ENCODE data around the gene NAGS.
"Not testable (repeated sequence)": the region's sequence is repeated elsewhere in the genome, so short reads cannot be mapped to it uniquely, and the experiment has no call there.

Gene NAGS

DNA sequence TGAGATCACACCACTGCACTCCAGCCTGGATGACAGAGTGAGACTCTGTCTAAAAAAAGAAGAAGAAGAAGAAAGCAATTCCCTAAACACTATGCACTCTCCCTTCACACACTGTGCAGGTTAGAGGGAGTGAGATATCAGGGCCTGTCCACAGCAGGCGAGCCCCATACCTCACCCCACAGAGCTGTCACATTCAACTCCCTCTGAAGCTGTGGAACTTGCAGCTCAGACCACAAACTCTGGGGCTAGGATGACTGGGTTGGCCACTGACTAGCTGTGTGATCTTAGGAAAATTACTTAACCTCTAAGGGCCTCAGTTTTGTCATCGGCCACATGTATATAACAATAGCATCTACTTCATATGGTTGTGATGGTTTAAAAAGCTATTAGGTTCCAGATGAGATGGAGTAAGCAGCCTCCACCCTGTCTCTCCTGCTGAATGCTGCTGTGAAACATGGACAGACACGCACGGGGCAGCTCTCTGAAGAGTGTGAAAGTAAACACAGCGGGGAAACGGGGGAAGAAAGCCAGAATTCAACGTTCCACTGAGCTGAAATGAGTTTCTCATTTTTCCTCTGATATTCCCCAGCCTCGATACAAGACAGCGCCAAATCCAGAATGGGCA, 37.1 kb upstream of the NAGS start:
- H3K4me3 ChIP-seq (ENCODE audit: low read depth, low read length) = no peak overlapping the region
- TF ChIP-seq, protein P1, sequence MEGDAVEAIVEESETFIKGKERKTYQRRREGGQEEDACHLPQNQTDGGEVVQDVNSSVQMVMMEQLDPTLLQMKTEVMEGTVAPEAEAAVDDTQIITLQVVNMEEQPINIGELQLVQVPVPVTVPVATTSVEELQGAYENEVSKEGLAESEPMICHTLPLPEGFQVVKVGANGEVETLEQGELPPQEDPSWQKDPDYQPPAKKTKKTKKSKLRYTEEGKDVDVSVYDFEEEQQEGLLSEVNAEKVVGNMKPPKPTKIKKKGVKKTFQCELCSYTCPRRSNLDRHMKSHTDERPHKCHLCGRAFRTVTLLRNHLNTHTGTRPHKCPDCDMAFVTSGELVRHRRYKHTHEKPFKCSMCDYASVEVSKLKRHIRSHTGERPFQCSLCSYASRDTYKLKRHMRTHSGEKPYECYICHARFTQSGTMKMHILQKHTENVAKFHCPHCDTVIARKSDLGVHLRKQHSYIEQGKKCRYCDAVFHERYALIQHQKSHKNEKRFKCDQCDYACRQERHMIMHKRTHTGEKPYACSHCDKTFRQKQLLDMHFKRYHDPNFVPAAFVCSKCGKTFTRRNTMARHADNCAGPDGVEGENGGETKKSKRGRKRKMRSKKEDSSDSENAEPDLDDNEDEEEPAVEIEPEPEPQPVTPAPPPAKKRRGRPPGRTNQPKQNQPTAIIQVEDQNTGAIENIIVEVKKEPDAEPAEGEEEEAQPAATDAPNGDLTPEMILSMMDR (IDR thresholded peaks at IDR 0.05; ENCODE audit: control insufficient read depth, extremely low read depth, insufficient read depth) = no peak
- DNase-seq (ENCODE audit: low read depth) = no peak

DNA sequence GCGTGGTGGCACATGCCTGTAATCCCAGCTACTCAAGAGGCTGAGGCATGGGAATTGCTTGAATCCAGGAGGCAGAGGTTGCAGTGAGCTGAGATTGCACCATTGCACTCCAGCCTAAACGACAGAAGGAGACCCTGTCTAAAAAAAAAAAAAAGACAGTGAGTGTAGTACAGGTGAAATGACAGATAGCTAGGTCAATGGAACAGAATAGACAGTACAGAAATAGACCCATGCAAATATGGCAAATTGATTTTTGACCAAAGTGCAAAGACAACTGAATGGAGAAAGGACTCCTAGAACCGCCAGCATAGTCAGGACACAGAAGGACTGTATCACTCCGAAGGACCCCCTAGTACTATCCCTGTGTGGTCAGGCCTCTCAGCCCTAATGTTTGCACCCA, 34.1 kb upstream of the NAGS start:
- no peak overlapping the region for H3K4me3 ChIP-seq (ENCODE audit: low read depth, low read length)
- DNase-seq (ENCODE audit: low read depth) = no peak
- TF ChIP-seq, protein P1 (IDR thresholded peaks at IDR 0.05; ENCODE audit: control insufficient read depth, extremely low read depth, insufficient read depth) = no peak

DNA sequence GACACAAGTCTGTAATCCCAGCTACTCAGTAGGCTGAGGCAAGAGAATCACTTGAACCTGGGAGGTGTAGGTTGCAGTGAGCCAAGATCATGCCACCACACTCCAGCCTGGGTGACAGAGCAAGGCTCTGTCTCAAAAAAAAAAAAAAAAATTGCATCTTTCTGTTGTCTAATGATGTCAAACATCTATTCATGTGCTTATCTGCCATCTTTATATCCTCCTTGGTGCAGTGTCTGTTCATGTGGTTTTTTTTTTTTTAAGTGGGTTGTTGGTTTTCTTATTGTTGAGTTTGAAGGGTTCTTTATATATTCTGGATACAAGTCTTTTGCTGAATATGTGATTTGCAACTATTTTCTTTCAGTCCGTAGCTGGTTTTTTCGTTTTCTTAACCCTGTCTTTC, 33.0 kb upstream of the NAGS start:
- not testable (repeated sequence) for DNase-seq (ENCODE audit: low read depth); H3K4me3 ChIP-seq (ENCODE audit: low read depth, low read length)

DNA sequence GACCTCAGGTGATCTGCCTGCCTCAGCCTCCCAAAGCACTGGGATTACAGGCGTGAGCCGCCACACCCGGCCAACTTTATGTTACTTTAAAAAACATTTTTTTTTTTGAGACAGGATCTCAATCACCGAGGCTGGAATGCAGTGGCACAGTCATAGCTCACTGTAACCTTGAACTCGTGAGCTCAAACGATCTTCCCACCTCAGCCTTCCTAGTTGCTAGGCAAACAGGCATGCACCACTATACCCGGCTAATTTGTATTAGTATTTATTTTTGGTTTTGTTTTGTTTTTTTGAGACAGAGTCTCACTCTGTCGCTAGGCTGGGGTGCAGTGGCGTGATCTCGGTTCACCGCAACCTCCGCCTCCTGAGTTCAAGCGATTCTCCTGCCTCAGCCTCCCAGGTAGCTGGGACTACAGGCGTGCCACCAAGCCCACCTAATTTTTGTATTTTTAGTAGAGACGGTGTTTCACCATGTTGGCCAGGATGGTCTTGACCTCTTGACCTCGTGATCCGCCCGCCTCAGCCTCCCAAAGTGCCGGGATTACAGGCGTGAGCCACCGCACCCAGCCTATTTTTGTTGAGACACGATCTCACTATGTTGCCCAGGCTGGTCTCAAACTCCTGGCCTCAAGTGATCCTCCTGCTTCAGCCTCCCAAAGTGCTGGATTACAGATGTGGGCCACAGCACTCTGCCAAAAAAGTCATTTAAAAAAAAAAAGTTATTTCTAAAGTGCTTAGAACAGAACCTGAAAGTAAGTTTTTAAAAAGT, 31.8 kb upstream of the NAGS start:
- H3K4me3 ChIP-seq (ENCODE audit: low read depth, low read length); DNase-seq (ENCODE audit: low read depth): not testable (repeated sequence)

DNA sequence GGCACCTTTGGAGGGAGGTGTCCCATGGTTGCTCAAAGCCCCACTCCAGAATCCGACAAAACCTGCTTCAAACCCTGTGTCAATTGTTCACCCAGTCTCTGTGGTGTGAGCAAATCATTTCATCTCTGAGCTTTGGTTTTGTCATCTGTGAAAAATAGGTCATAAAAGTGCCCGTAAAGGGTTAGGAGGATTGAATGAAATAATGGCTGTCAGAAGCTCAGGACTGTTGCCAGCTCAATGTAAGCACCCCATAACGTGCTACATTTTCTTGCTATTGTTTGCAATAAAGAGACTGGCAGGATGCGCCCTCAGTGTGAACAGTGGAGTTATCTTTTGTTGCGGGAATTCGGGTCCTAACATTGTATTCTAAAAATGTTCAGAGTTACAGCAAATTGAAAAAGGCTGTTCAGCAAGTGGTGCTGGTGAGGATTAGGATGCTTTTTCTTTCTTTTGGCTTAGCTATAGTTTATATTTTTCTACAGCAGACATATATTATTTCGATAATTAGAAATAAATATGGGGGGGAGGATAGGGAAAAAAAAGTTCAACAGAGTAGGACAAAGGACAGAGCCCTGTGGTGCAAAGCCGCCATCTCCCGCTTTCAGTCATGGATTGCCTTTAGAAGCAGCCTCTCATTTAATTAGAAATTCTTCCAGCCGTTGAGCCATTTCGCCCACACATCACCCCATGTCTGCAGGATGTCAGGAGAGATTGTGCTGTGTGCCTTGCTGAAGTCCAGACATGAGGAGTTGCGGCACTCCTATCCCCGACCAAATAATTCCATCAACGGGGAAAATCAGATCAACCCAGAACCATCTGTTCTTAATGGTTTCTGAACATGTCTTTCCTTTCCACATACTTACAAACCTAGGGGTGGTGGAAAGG, 29.8 kb upstream of the NAGS start:
- no peak for DNase-seq (ENCODE audit: low read depth)
- no peak overlapping the region for H3K4me3 ChIP-seq (ENCODE audit: low read depth, low read length)
- TF ChIP-seq, protein P1 (IDR thresholded peaks at IDR 0.05; ENCODE audit: control insufficient read depth, extremely low read depth, insufficient read depth) = no peak

DNA sequence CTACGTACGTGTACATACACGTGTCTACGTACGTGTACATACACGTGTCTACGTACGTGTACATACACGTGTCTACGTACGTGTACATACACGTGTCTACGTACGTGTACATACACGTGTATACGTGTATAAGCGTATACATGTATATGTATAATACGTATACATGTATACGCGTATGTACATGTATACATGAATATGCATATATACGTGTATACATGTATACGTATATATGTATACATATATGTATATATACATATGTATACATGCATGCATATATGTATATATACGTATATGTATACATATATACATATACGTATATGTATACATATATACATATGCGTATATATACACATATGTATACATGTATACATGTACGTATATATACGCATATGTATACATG, 28.5 kb upstream of the NAGS start:
- H3K4me3 ChIP-seq (ENCODE audit: low read depth, low read length) = no peak overlapping the region
- no peak for DNase-seq (ENCODE audit: low read depth)
- TF ChIP-seq, protein P1 (IDR thresholded peaks at IDR 0.05; ENCODE audit: control insufficient read depth, extremely low read depth, insufficient read depth) = no peak

DNA sequence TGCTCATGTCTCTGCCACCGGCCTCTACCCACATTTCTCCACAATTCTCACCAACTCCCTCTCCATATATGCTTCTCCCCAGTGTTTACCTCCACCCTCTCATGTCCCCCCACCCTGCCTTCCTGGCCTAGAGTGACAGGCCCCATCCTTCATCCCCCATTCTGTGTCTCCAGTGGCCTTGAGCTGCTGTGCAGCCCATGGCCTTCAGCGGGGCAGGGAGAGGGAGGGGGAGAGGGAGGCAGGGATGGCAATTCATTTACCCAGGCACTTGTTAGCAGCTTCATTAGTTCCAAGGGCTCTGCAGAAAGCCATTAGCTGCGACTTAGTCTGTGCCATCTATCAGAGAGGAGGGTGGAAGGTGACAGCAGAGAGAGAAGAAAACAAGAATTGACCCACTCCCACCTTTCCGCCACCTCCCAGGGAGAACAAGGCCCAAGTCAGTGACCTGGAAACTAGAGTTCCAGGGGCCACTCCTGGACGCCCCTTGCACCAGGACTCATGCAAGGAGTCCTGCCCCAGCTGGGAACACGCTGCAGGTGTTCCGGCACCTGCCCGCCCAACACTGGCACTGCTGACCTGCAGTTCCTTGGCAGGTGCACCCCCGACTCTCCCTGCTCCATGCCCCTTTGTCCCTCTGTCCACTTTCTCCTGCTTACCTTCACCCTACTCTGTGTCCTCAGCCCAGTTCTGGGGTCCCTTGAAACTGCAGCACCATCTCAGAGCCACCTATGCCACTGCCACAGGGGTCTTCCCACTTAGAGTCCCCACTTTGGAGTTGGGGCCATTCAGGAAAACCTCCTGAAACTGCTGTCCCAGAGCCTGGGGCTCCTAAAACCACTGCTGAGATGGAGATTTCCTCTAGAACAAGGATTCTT, 27.2 kb upstream of the NAGS start:
- TF ChIP-seq, protein P1 (IDR thresholded peaks at IDR 0.05; ENCODE audit: control insufficient read depth, extremely low read depth, insufficient read depth) = no peak
- no peak overlapping the region for H3K4me3 ChIP-seq (ENCODE audit: low read depth, low read length)
- DNase-seq (ENCODE audit: low read depth) = no peak
